Nephron (organoid): ENCODE data around the gene TFAP2B.

Experiments used
- H3K27ac Mint-ChIP-seq, 3 experiments: 2 replicates each; pipeline ENCODE4 v1.8.0; 2020; ENCODE audit warnings: mixed read lengths in 3 of 3, mild to moderate bottlenecking in 2 of 3, moderate library complexity in 1 of 3
- H3K27me3 Mint-ChIP-seq: 2 replicates; pipeline ENCODE4 v1.8.0; 2021; ENCODE audit warnings: low read depth, mild to moderate bottlenecking, moderate library complexity, mixed read lengths
- H3K36me3 Mint-ChIP-seq: 2 replicates; pipeline ENCODE4 v1.8.0; 2020; ENCODE audit warnings: low read depth, mixed read lengths
- H3K4me1 Mint-ChIP-seq: 2 replicates; pipeline ENCODE4 v1.8.0; 2020; ENCODE audit warnings: mixed read lengths
- H3K4me3 Mint-ChIP-seq, 3 experiments: 2 replicates each; pipeline ENCODE4 v1.8.0; 2020; ENCODE audit warnings: mild to moderate bottlenecking in 3 of 3, mixed read lengths in 3 of 3, moderate library complexity in 2 of 3
- H3K9me3 Mint-ChIP-seq: 2 replicates; pipeline ENCODE4 v1.8.0; 2020; ENCODE audit warnings: mixed read lengths
- CTCF ChIP-seq, 3 experiments: fragments of 200-600 bp; sonication (generic); IDR thresholded peaks; one replicate each; pipeline ENCODE4 v1.5.0; 2021; ENCODE audit warnings: antibody characterized with exemption in 3 of 3; ENCODE audit not compliant: unreplicated experiment in 3 of 3

Gene TFAP2B

GRCh38 chr6:50816947-50817645, 1.6 kb upstream of the TFAP2B start:
- H3K4me3 Mint-ChIP-seq = peak overlapping the region in 1 of 3 experiments; percentile 54
- no peak for TF ChIP-seq CTCF (IDR thresholded peaks at IDR 0.05; ENCODE audit: unreplicated experiment in 3 of 3)
- peaks cover 96% of the 10 kb centered on the region for H3K27me3 Mint-ChIP-seq
- H3K4me1 Mint-ChIP-seq = peaks cover 15% of the 10 kb centered on the region
- no peak overlapping the region for H3K27ac Mint-ChIP-seq
- H3K9me3 Mint-ChIP-seq = peaks cover 3% of the 10 kb centered on the region
- H3K36me3 Mint-ChIP-seq = no peaks in the 10 kb centered on the region

- H3K4me3 Mint-ChIP-seq = peak overlapping the region in 1 of 3 experiments; percentile 36
- TF ChIP-seq CTCF (IDR thresholded peaks at IDR 0.05; ENCODE audit: unreplicated experiment in 3 of 3) = no peak
- peaks cover 3% of the 10 kb centered on the region for H3K9me3 Mint-ChIP-seq
- H3K27me3 Mint-ChIP-seq = peaks cover 96% of the 10 kb centered on the region
- H3K4me1 Mint-ChIP-seq = peaks cover 19% of the 10 kb centered on the region
- no peak overlapping the region for H3K27ac Mint-ChIP-seq
- H3K36me3 Mint-ChIP-seq = no peaks in the 10 kb centered on the region
Measured at GRCh38 chr6:50817646-50817950, 1.1 kb upstream of the TFAP2B start.

GRCh38 chr6:50818020-50818419, 651 bp upstream of the TFAP2B start:
- peaks cover 19% of the 10 kb centered on the region for H3K4me1 Mint-ChIP-seq
- H3K36me3 Mint-ChIP-seq = no peaks in the 10 kb centered on the region
- H3K9me3 Mint-ChIP-seq = peaks cover 3% of the 10 kb centered on the region
- TF ChIP-seq CTCF (IDR thresholded peaks at IDR 0.05; ENCODE audit: unreplicated experiment in 3 of 3) = no peak
- no peak overlapping the region for H3K4me3 Mint-ChIP-seq
- no peak overlapping the region for H3K27ac Mint-ChIP-seq
- peaks cover 98% of the 10 kb centered on the region for H3K27me3 Mint-ChIP-seq

- Mint-ChIP-seq H3K4me3 (peak overlapping the region; percentile 58 to 77 (median 66)), H3K27ac (peak overlapping the region in 1 of 3 experiments; percentile 84), H3K9me3 (peaks cover 3% of the 10 kb centered on the region), H3K27me3 (peaks cover 98% of the 10 kb centered on the region), H3K4me1 (peaks cover 19% of the 10 kb centered on the region), H3K36me3 (no peaks in the 10 kb centered on the region)
- no peak for TF ChIP-seq CTCF (IDR thresholded peaks at IDR 0.05; ENCODE audit: unreplicated experiment in 3 of 3)
Measured at GRCh38 chr6:50819466-50819903, 814 bp downstream of the TFAP2B start.

GRCh38 chr6:50819904-50820868, 1.5 kb downstream of the TFAP2B start:
- Mint-ChIP-seq H3K27ac (peak overlapping the region in 2 of 3 experiments; percentile 68 to 84), H3K4me1 (peaks cover 19% of the 10 kb centered on the region), H3K4me3 (peak overlapping the region; percentile 64 to 77 (median 72)), H3K36me3 (no peaks in the 10 kb centered on the region), H3K9me3 (peaks cover 3% of the 10 kb centered on the region), H3K27me3 (peaks cover 98% of the 10 kb centered on the region)
- no peak for TF ChIP-seq CTCF (IDR thresholded peaks at IDR 0.05; ENCODE audit: unreplicated experiment in 3 of 3)
